ENCODE results near the gene NHERF2. TPM values are rescaled to one million over a fixed set of nuclear protein-coding genes. Genes with fewer than 3 reads are reported as not detected.

The NHERF2 gene
- total and polyA plus RNA-seq, 12 donors: 94.3 to 640 (median 183) TPM

DNA sequence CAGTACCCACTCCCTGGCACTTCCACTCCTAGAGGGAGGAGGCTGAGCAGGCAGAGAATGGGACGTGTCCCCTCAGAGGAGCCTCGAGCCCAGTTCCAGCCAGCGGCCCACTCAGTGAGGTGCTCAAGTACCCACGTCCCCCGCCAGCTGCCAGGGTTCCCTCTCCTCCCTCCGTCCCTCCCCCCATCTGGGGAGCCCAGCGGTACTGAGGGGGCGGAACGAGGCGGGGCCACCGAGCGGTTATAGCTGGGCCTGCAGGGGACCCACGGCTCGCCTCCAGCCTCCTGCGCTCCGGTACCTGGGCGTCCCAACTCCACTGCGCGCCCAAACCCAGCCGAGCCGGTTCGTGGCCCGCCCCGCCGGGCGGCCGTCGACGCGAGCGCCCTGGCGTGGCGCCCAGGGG, 7.2 kb upstream of the NHERF2 start, which contains the start of gene NPW:
TSS of gene NPW (plus strand) at position 268 of the 403 bp plus-strand sequence.
- Histone ChIP-seq H3K9me3 (no peaks in the 10 kb centered on the region), H3K4me3 (peak within 1 kb of the TSS in 4 of 10 donors; percentile 5 to 20 (median 10)), H3K27me3 (peaks cover 16 to 55% (median 49%) of the 10 kb centered on the region in 7 donors), H3K36me3 (no peaks in the 10 kb centered on the region), H3K4me1 (peaks cover 16 to 35% (median 30%) of the 10 kb centered on the region in 9 donors), H3K27ac (no peak within 1 kb of the TSS)
- ATAC-seq (no peak), DNase-seq (no peak)
- 1 to 4% methylated on average over 32 to 33 of the region's 33 CpGs for WGBS, 2 donors
- TF ChIP-seq, protein P1, sequence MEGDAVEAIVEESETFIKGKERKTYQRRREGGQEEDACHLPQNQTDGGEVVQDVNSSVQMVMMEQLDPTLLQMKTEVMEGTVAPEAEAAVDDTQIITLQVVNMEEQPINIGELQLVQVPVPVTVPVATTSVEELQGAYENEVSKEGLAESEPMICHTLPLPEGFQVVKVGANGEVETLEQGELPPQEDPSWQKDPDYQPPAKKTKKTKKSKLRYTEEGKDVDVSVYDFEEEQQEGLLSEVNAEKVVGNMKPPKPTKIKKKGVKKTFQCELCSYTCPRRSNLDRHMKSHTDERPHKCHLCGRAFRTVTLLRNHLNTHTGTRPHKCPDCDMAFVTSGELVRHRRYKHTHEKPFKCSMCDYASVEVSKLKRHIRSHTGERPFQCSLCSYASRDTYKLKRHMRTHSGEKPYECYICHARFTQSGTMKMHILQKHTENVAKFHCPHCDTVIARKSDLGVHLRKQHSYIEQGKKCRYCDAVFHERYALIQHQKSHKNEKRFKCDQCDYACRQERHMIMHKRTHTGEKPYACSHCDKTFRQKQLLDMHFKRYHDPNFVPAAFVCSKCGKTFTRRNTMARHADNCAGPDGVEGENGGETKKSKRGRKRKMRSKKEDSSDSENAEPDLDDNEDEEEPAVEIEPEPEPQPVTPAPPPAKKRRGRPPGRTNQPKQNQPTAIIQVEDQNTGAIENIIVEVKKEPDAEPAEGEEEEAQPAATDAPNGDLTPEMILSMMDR (IDR thresholded peaks at IDR 0.05): no peak
- intact Hi-C loops (cut with DNase I): loop anchor here in 1 of 10 donors (10.0 kb wide), 1 partner anchor 45 kb away; no protein-coding TSS in a partner anchor

DNA sequence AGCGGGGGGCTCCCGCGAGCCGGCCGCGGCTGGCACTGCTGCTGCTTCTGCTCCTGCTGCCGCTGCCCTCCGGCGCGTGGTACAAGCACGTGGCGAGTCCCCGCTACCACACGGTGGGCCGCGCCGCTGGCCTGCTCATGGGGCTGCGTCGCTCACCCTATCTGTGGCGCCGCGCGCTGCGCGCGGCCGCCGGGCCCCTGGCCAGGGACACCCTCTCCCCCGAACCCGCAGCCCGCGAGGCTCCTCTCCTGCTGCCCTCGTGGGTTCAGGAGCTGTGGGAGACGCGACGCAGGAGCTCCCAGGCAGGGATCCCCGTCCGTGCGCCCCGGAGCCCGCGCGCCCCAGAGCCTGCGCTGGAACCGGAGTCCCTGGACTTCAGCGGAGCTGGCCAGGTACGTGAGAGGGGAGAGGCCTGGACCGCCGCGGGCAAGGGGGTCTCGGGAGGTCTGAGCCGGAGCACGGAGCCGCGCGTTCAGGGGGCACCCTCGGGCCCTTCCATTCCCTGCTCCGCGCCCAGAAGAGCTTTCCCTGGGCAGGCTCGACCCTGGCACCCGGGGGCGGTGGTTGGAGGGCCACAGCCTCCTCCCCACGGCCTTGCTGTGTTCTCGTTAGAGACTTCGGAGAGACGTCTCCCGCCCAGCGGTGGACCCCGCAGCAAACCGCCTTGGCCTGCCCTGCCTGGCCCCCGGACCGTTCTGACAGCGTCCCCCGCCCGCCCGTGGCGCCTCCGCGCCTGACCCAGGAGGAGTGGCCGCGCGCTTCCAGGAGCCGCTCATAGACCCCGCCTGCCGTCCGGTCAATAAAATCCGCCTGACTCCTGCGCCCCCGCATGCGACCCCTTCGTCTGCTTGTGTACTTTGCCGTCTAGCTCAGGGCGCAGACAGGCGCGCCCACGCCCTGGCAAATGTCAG, 6.5 kb upstream of the NHERF2 start:
- Histone ChIP-seq H3K9me3 (no peaks in the 10 kb centered on the region), H3K4me1 (peaks cover 19 to 42% (median 36%) of the 10 kb centered on the region in 9 donors), H3K27ac (no peak overlapping the region), H3K36me3 (no peaks in the 10 kb centered on the region), H3K27me3 (peaks cover 16 to 55% (median 49%) of the 10 kb centered on the region in 7 donors), H3K4me3 (peak overlapping the region in 4 of 10 donors; percentile 5 to 20 (median 10))
- DNase-seq (peak in 1 of 2 donors; percentile 19), ATAC-seq (no peak)
- TF ChIP-seq, protein P1 (IDR thresholded peaks at IDR 0.05): no peak
- intact Hi-C loops (cut with DNase I): loop anchor here in 6 of 10 donors (2.0 to 10.0 kb wide), 7 partner anchors 37 to 235 kb away; partner anchors contain the start of gene ECI1 (in 1 of the 6)
- WGBS, 2 donors: 1 to 2% methylated on average over 88 to 96 of the region's 96 CpGs

DNA sequence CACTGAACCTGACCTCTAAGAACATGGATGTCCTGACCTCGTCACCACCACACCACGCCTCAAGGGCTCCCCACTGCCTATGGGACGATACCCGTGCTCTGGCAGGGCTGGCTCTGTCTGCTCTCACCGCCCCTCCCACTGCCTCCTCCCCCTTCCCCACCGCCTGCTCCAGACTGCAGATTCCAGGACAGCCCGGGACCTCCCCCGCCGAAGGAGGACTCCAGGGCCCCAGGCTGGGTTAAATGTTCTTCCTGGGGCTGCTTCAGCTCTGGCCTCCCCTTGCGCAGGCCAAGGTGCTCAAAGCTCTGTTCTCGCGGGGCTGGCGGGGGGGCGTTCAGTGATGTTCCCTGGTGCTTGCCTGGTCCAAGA, 4.0 kb upstream of the NHERF2 start:
- Histone ChIP-seq H3K9me3 (no peaks in the 10 kb centered on the region), H3K27me3 (peaks cover 16 to 68% (median 42%) of the 10 kb centered on the region in 7 donors), H3K4me1 (peaks cover 25 to 59% (median 52%) of the 10 kb centered on the region in 9 donors), H3K4me3 (peak overlapping the region in 8 of 10 donors; percentile 26 to 50 (median 44)), H3K36me3 (no peaks in the 10 kb centered on the region), H3K27ac (peak overlapping the region in 5 of 10 donors; percentile 32 to 94 (median 79))
- intact Hi-C loops (cut with DNase I): loop anchor here in 9 of 10 donors (1.0 to 10.0 kb wide), 11 partner anchors 24 to 232 kb away; partner anchors contain the start of genes NTHL1 (in 2 of the 9), TSC2 (in 2 of the 9) and ECI1 (in 1 of the 9)
- peak in 7 of 8 donors; percentile 3 to 25 (median 13) for ATAC-seq
- TF ChIP-seq, protein P1 (IDR thresholded peaks at IDR 0.05): no peak
- DNase-seq: peak in 1 of 2 donors; percentile 33
- whole genome bisulfite sequencing, 2 donors: 0 to 2% methylated on average over 14 of the region's 14 CpGs
